HEK293 (cell line): Measurements from ENCODE around the gene KLK5.

ENCODE experiments used
- CTCF ChIA-PET: fragments of 350-600 bp; formaldehyde crosslinking; extraction: SDS; loops from one replicate; lab custom pipeline; 2021; ENCODE audit warnings: antibody characterized with exemption; lab: Yijun Ruan, JAX
- POLR2A ChIA-PET: fragments of 300-600 bp; formaldehyde crosslinking; extraction: SDS; loops from one replicate; lab custom pipeline; 2020; ENCODE audit warnings: antibody characterized with exemption, inconsistent platforms; lab: Yijun Ruan, JAX
- H3K27ac ChIP-seq: fragments of 200-500 bp; sonication (Bioruptor generic); 2 replicates; pipeline ENCODE4 v1.5.1; 2014; ENCODE audit warnings: low read depth, low read length, control low read depth, inconsistent platforms; ENCODE audit errors: extremely low read depth
- H3K36me3 ChIP-seq, 2 experiments: fragments of 200-500 bp in 1 of 2; sonication (Bioruptor generic) in 1 of 2; 1 replicate in 1 of 2; 2 replicates in 1 of 2; pipeline ENCODE4 v1.5.1; 2014 to 2017; ENCODE audit warnings: inconsistent platforms in 2 of 2, low read length in 2 of 2; ENCODE audit not compliant: control insufficient read depth in 2 of 2, insufficient read depth in 1 of 2
- H3K4me1 ChIP-seq: fragments of 200-500 bp; sonication (Bioruptor generic); 2 replicates; pipeline ENCODE4 v1.5.1; 2014; ENCODE audit warnings: mild to moderate bottlenecking, low read length, inconsistent platforms; ENCODE audit not compliant: control insufficient read depth, insufficient read depth
- H3K4me3 ChIP-seq: 2 replicates; pipeline ENCODE4 v1.5.1; 2011; ENCODE audit warnings: low read depth, mild to moderate bottlenecking, control low read depth, low read length, moderate library complexity
- H3K9me3 ChIP-seq: fragments of 200-500 bp; sonication (Bioruptor generic); 2 replicates; pipeline ENCODE4 v1.5.1; 2014; ENCODE audit warnings: low read depth, low read length, inconsistent platforms; ENCODE audit not compliant: control insufficient read depth, insufficient read depth
- GLIS1 ChIP-seq: fragments of 450-650 bp; formaldehyde crosslinking; IDR thresholded peaks from 2 replicates; pipeline ENCODE4 v1.5.1; 2016; ENCODE audit warnings: missing biosample characterization, missing genetic modification characterization
- GLIS2 ChIP-seq: fragments of 450-650 bp; formaldehyde crosslinking; IDR thresholded peaks from 2 replicates; pipeline ENCODE4 v1.5.1; 2016; ENCODE audit warnings: missing biosample characterization, missing genetic modification characterization
- KLF1 ChIP-seq: fragments of 450-650 bp; formaldehyde crosslinking; IDR thresholded peaks from 2 replicates; pipeline ENCODE4 v1.5.1; 2016; ENCODE audit warnings: missing biosample characterization, missing genetic modification characterization
- KLF16 ChIP-seq: fragments of 450-650 bp; formaldehyde crosslinking; IDR thresholded peaks from 2 replicates; pipeline ENCODE4 v1.5.1; 2017; ENCODE audit warnings: missing biosample characterization, missing genetic modification characterization
- KLF9 ChIP-seq: fragments of 450-650 bp; formaldehyde crosslinking; IDR thresholded peaks from 2 replicates; pipeline ENCODE4 v1.5.1; 2016; ENCODE audit warnings: missing biosample characterization, missing genetic modification characterization, low read depth
- SP2 ChIP-seq: fragments of 450-650 bp; formaldehyde crosslinking; IDR thresholded peaks from 2 replicates; pipeline ENCODE4 v1.5.1; 2016; ENCODE audit warnings: missing biosample characterization, missing genetic modification characterization
- SP3 ChIP-seq: fragments of 450-650 bp; formaldehyde crosslinking; IDR thresholded peaks from 2 replicates; pipeline ENCODE4 v1.5.1; 2016; ENCODE audit warnings: missing biosample characterization, missing genetic modification characterization
- ZBTB17 ChIP-seq: fragments of 450-650 bp; formaldehyde crosslinking; IDR thresholded peaks from 2 replicates; pipeline ENCODE4 v1.5.1; 2016; ENCODE audit warnings: missing biosample characterization, missing genetic modification characterization
- ZBTB44 ChIP-seq: fragments of 450-650 bp; IDR thresholded peaks from 2 replicates; pipeline ENCODE4 v1.5.1; 2018; ENCODE audit warnings: missing biosample characterization, mild to moderate bottlenecking, missing genetic modification characterization
- ZBTB48 ChIP-seq: fragments of 450-650 bp; formaldehyde crosslinking; IDR thresholded peaks from 2 replicates; pipeline ENCODE4 v1.5.1; 2016; ENCODE audit warnings: missing biosample characterization, missing genetic modification characterization
- ZNF148 ChIP-seq: fragments of 450-650 bp; formaldehyde crosslinking; IDR thresholded peaks from 2 replicates; pipeline ENCODE4 v1.5.0; 2017; ENCODE audit warnings: missing biosample characterization, missing genetic modification characterization, borderline replicate concordance
- ZNF350 ChIP-seq: fragments of 450-650 bp; formaldehyde crosslinking; IDR thresholded peaks from 2 replicates; pipeline ENCODE4 v1.5.0; 2017; ENCODE audit warnings: missing biosample characterization, mild to moderate bottlenecking, missing genetic modification characterization
- ZNF571 ChIP-seq: fragments of 450-650 bp; formaldehyde crosslinking; IDR thresholded peaks from 2 replicates; pipeline ENCODE4 v1.5.0; 2017; ENCODE audit warnings: missing biosample characterization, missing genetic modification characterization
- ZNF600 ChIP-seq: fragments of 450-650 bp; formaldehyde crosslinking; IDR thresholded peaks from 2 replicates; pipeline ENCODE4 v1.5.1; 2016; ENCODE audit warnings: missing biosample characterization, missing genetic modification characterization
- ZNF610 ChIP-seq: fragments of 450-650 bp; formaldehyde crosslinking; IDR thresholded peaks from 2 replicates; pipeline ENCODE4 v1.5.1; 2016; ENCODE audit warnings: missing biosample characterization, missing genetic modification characterization, borderline replicate concordance
- ZNF704 ChIP-seq: fragments of 450-650 bp; formaldehyde crosslinking; IDR thresholded peaks from 2 replicates; pipeline ENCODE4 v1.5.1; 2016; ENCODE audit warnings: missing biosample characterization, missing genetic modification characterization
- ZNF843 ChIP-seq: fragments of 450-650 bp; formaldehyde crosslinking; IDR thresholded peaks from 2 replicates; pipeline ENCODE4 v1.5.1; 2016; ENCODE audit warnings: missing biosample characterization, missing genetic modification characterization
- ZSCAN4 ChIP-seq: fragments of 450-650 bp; formaldehyde crosslinking; IDR thresholded peaks from 2 replicates; pipeline ENCODE4 v1.5.1; 2017; ENCODE audit warnings: missing biosample characterization, missing genetic modification characterization
- ZSCAN5A ChIP-seq: fragments of 450-650 bp; formaldehyde crosslinking; IDR thresholded peaks from 2 replicates; pipeline ENCODE4 v1.5.1; 2016; ENCODE audit warnings: missing biosample characterization, missing genetic modification characterization

KLK5 gene

GRCh38 chr19:50909240-50910070, 43.4 kb downstream of the KLK5 start:
- CTCF ChIA-PET, result interaction anchor here (0.8 to 5.9 kb wide), 5 partner anchors 12 to 372 kb away, joined by 3 to 50 read pairs (median 3); no protein-coding TSS in a partner anchor
- no peak overlapping the region for H3K27ac ChIP-seq

GRCh38 chr19:50908336-50908735, 44.5 kb downstream of the KLK5 start:
- Histone ChIP-seq H3K4me3 (no peak overlapping the region), H3K9me3 (no peaks in the 10 kb centered on the region), H3K27ac (no peak overlapping the region), H3K36me3 (no peaks in the 10 kb centered on the region)
- CTCF ChIA-PET, result interaction anchor here (0.8 to 5.9 kb wide), 8 partner anchors 13 to 188 kb away, joined by 3 to 50 read pairs (median 3); no protein-coding TSS in a partner anchor
- POLR2A ChIA-PET, result no interaction called here
- no peak for TF ChIP-seq ZSCAN5A (tag by site-specific recombination)
- TF ChIP-seq KLF16 (tag by site-specific recombination), result no peak
- TF ChIP-seq ZSCAN4 (tag by site-specific recombination), result no peak
- no peak for TF ChIP-seq ZNF148 (tag by site-specific recombination)
- TF ChIP-seq ZNF350, result no peak
- TF ChIP-seq, all 188 proteins: peak for 0
- H3K4me1 ChIP-seq, result peaks cover 3% of the 10 kb centered on the region

More at GRCh38 chr19:50909240-50910070, 43.4 kb downstream of the KLK5 start:
- Histone ChIP-seq H3K36me3 (no peaks in the 10 kb centered on the region), H3K4me3 (peak overlapping the region; percentile 18), H3K4me1 (peaks cover 3% of the 10 kb centered on the region), H3K9me3 (no peaks in the 10 kb centered on the region)
- TF ChIP-seq ZNF843 (tag by site-specific recombination) (no peak), ZBTB17 (tag by site-specific recombination) (peak; percentile 92), ZBTB48 (tag by site-specific recombination) (peak; percentile 51; the same call in 1 of the 2 replicates), GLIS2 (tag by site-specific recombination) (0 out of 2 replicates have a peak, but pooled peaks have one; percentile 23), KLF9 (peak; percentile 43), SP2 (tag by site-specific recombination) (peak; percentile 76), GLIS1 (tag by site-specific recombination) (0 out of 2 replicates have a peak, but pooled peaks have one; percentile 17), ZNF704 (tag by site-specific recombination) (no peak), ZNF571 (tag by site-specific recombination) (no peak), KLF1 (tag by site-specific recombination) (0 out of 2 replicates have a peak, but pooled peaks have one; percentile 6), ZNF610 (tag by site-specific recombination) (no peak), ZBTB44 (tag by site-specific recombination) (0 out of 2 replicates have a peak, but pooled peaks have one; percentile 42), ZNF600 (tag by site-specific recombination) (0 out of 2 replicates have a peak, but pooled peaks have one; percentile 30), SP3 (tag by site-specific recombination) (peak; percentile 80)
- POLR2A ChIA-PET, result interaction anchor here (0.9 to 1.6 kb wide), 3 partner anchors 13 to 113 kb away, joined by 3 to 9 read pairs (median 3); no protein-coding TSS in a partner anchor
